ENCODE data around the gene PPFIA3.
A peak's percentile ranks its signal among the peaks of the same experiment; 100 is the strongest.
"Not testable (repeated sequence)": the region's sequence is repeated elsewhere in the genome, so short reads cannot be mapped to it uniquely, and the experiment has no call there.

The PPFIA3 gene

GRCh38 chr19:49125025-49125731, 5.8 kb downstream of the PPFIA3 start:
- no peak for ATAC-seq

- ATAC-seq, result no peak
Observed at GRCh38 chr19:49126575-49126974, 7.2 kb downstream of the PPFIA3 start.

- not testable (repeated sequence) for ATAC-seq
Observed at GRCh38 chr19:49127225-49127624, 7.9 kb downstream of the PPFIA3 start.

- peak; percentile 92 to 95 for ATAC-seq
Observed at GRCh38 chr19:49127674-49128544, 8.6 kb downstream of the PPFIA3 start.

GRCh38 chr19:49128545-49129237, 9.3 kb downstream of the PPFIA3 start:
- ATAC-seq, result no peak

GRCh38 chr19:49129238-49129583, 9.9 kb downstream of the PPFIA3 start:
- ATAC-seq, result no peak

- no peak for ATAC-seq
Observed at GRCh38 chr19:49130325-49130724, 11.0 kb downstream of the PPFIA3 start.

GRCh38 chr19:49132974-49133609, 13.7 kb downstream of the PPFIA3 start:
- no peak for ATAC-seq

- peak; percentile 59 to 65 for ATAC-seq
Observed at GRCh38 chr19:49133621-49134454, 14.5 kb downstream of the PPFIA3 start.

- ATAC-seq, result no peak
Observed at GRCh38 chr19:49135686-49136085, 16.3 kb downstream of the PPFIA3 start.

- no peak for ATAC-seq
Observed at GRCh38 chr19:49136771-49137171, 17.4 kb downstream of the PPFIA3 start.

- no peak for ATAC-seq
Observed at GRCh38 chr19:49140951-49141350, 21.6 kb downstream of the PPFIA3 start.

GRCh38 chr19:49141352-49141751, 22.0 kb downstream of the PPFIA3 start:
- no peak for ATAC-seq

- ATAC-seq, result peak; percentile 91 to 92
Observed at GRCh38 chr19:49142866-49143335, 23.6 kb downstream of the PPFIA3 start.

- peak; percentile 47 to 53 for ATAC-seq
Observed at GRCh38 chr19:49145573-49146407, 26.4 kb downstream of the PPFIA3 start.

GRCh38 chr19:49146408-49146770, 27.0 kb downstream of the PPFIA3 start:
- ATAC-seq, result not testable (repeated sequence)

- ATAC-seq, result no peak
Observed at GRCh38 chr19:49148044-49148682, 28.8 kb downstream of the PPFIA3 start.

- ATAC-seq, result peak; percentile 50 to 66
Observed at GRCh38 chr19:49148784-49149651, 29.7 kb downstream of the PPFIA3 start.

- no peak for ATAC-seq
Observed at GRCh38 chr19:49149652-49150105, 30.3 kb downstream of the PPFIA3 start.

All from activated CD4-positive, CD25-positive, alpha-beta regulatory T cell treated with anti-CD3 and anti-CD28 coated beads, Interleukin-2, amount 50 U/mL, for 24 hours (primary cell).